IMR-90 (cell line): ENCODE measurements around the gene BMP10. TPM values are rescaled to one million over a fixed set of nuclear protein-coding genes. Genes with fewer than 3 reads are reported as not detected.

Experiments
- ATAC-seq: fragments of 200-7000 bp; cut with Tn5 transposase; 2 replicates; pipeline ENCODE4 v1.9.1; 2020; ENCODE audit warnings: low read depth, mild to moderate bottlenecking, moderate library complexity
- BruUV-seq: library from RNA; stranded (reverse); fragments of 400-500 nt; replicated peaks from 2 replicates; lab custom pipeline; 2021; lab: Mats Ljungman, UMichigan
- CTCF ChIA-PET: fragments of 300-600 bp; formaldehyde crosslinking; extraction: SDS; loops from one replicate; lab custom pipeline; 2021; ENCODE audit warnings: antibody characterized with exemption; lab: Yijun Ruan, JAX
- POLR2A ChIA-PET: fragments of 300-600 bp; sonication (Branson Sonifier 250); formaldehyde crosslinking; loops from one replicate; lab custom pipeline; 2022; ENCODE audit warnings: antibody characterized with exemption; ENCODE audit not compliant: unreplicated experiment; lab: Charles Lee
- DNase-seq: peaks from one replicate; pipeline ENCODE4 v3.0.0; 2013
- H2AFZ ChIP-seq: replicated peaks from 2 replicates; pipeline ENCODE3; 2013; ENCODE audit warnings: low read length, mild to moderate bottlenecking; ENCODE audit not compliant: poor library complexity
- H2AK5ac ChIP-seq: 2 replicates; pipeline ENCODE4 v1.6.1; 2013; ENCODE audit warnings: low read depth, low read length, inconsistent platforms
- H2AK9ac ChIP-seq: replicated peaks from 2 replicates; pipeline ENCODE3; 2013; ENCODE audit warnings: mild to moderate bottlenecking, low read depth, low read length, moderate library complexity; ENCODE audit not compliant: poor library complexity
- H2BK120ac ChIP-seq: 2 replicates; pipeline ENCODE4 v1.6.1; 2013; ENCODE audit warnings: low read depth, low read length, inconsistent platforms
- H2BK15ac ChIP-seq: 3 replicates; pipeline ENCODE4 v1.6.1; 2013; ENCODE audit warnings: low read depth, low read length, inconsistent platforms
- H2BK20ac ChIP-seq: 2 replicates; pipeline ENCODE4 v1.6.1; 2013; ENCODE audit warnings: low read depth, mild to moderate bottlenecking, inconsistent platforms, low read length, moderate library complexity
- H2BK5ac ChIP-seq: 2 replicates; pipeline ENCODE4 v1.6.1; 2013; ENCODE audit warnings: mild to moderate bottlenecking, low read depth, low read length, inconsistent platforms; ENCODE audit not compliant: poor library complexity, severe bottlenecking
- H3K14ac ChIP-seq: replicated peaks from 2 replicates; pipeline ENCODE4 v1.6.1; 2013; ENCODE audit warnings: low read depth, low read length, inconsistent platforms
- H3K18ac ChIP-seq: 2 replicates; pipeline ENCODE4 v1.6.1; 2013; ENCODE audit warnings: low read depth, low read length, control low read depth
- H3K23ac ChIP-seq: 2 replicates; pipeline ENCODE4 v1.6.1; 2013; ENCODE audit warnings: low read depth, low read length, inconsistent platforms
- H3K27ac ChIP-seq: 2 replicates; pipeline ENCODE4 v1.5.1; 2013; ENCODE audit warnings: mild to moderate bottlenecking, control low read depth, low read length; ENCODE audit not compliant: insufficient read depth
- H3K27me3 ChIP-seq: 2 replicates; pipeline ENCODE4 v1.6.1; 2013; ENCODE audit warnings: low read length; ENCODE audit not compliant: control insufficient read depth, insufficient read depth
- H3K36me3 ChIP-seq: 2 replicates; pipeline ENCODE4 v1.6.1; 2013; ENCODE audit warnings: low read length, mixed read lengths; ENCODE audit not compliant: control insufficient read depth, insufficient read depth
- H3K4ac ChIP-seq: 2 replicates; pipeline ENCODE4 v1.6.1; 2013; ENCODE audit warnings: low read depth, low read length, inconsistent platforms
- H3K4me1 ChIP-seq: 2 replicates; pipeline ENCODE4 v1.6.1; 2013; ENCODE audit warnings: low read length, mixed read lengths; ENCODE audit not compliant: control insufficient read depth, insufficient read depth
- H3K4me2 ChIP-seq: 2 replicates; pipeline ENCODE4 v1.6.1; 2013; ENCODE audit warnings: low read depth, mild to moderate bottlenecking, control low read depth, low read length, moderate library complexity
- H3K4me3 ChIP-seq: 2 replicates; pipeline ENCODE4 v1.5.1; 2013; ENCODE audit warnings: low read depth, mild to moderate bottlenecking, control low read depth, low read length, moderate library complexity; ENCODE audit not compliant: insufficient read depth
- H3K56ac ChIP-seq: 2 replicates; pipeline ENCODE4 v1.6.1; 2013; ENCODE audit warnings: low read length, inconsistent platforms; ENCODE audit not compliant: insufficient read depth; ENCODE audit errors: extremely low read depth
- H3K79me1 ChIP-seq, 2 experiments: 2 replicates each; pipeline ENCODE4 v1.6.1; 2013; ENCODE audit warnings: low read length in 2 of 2, inconsistent platforms in 1 of 2, low read depth in 1 of 2
- H3K9ac ChIP-seq: 2 replicates; pipeline ENCODE4 v1.6.1; 2013; ENCODE audit warnings: low read depth, low read length, control low read depth
- H3K9me1 ChIP-seq: 2 replicates; pipeline ENCODE4 v1.6.1; 2013; ENCODE audit warnings: low read length, inconsistent platforms; ENCODE audit not compliant: insufficient read depth
- H3K9me3 ChIP-seq: 2 replicates; pipeline ENCODE4 v1.6.1; 2013; ENCODE audit warnings: low read length; ENCODE audit not compliant: control insufficient read depth, insufficient read depth
- H4K20me1 ChIP-seq: 2 replicates; pipeline ENCODE4 v1.6.1; 2013; ENCODE audit warnings: low read length, inconsistent platforms; ENCODE audit not compliant: insufficient read depth
- H4K5ac ChIP-seq: 2 replicates; pipeline ENCODE4 v1.6.1; 2013; ENCODE audit warnings: mild to moderate bottlenecking, low read depth, low read length, control low read depth
- H4K8ac ChIP-seq, 2 experiments: 2 replicates each; pipeline ENCODE4 v1.6.1; 2013; ENCODE audit warnings: low read depth in 2 of 2, low read length in 2 of 2, control low read depth in 1 of 2, inconsistent platforms in 1 of 2
- H4K91ac ChIP-seq: 2 replicates; pipeline ENCODE4 v1.6.1; 2013; ENCODE audit warnings: low read depth, low read length, inconsistent platforms; ENCODE audit not compliant: insufficient read depth
- BHLHE40 ChIP-seq: fragments of 150-350 bp; IDR thresholded peaks from 2 replicates; pipeline ENCODE4 v1.6.1; 2016; ENCODE audit warnings: mild to moderate bottlenecking, low read depth, low read length
- CEBPB ChIP-seq: IDR thresholded peaks from 2 replicates; pipeline ENCODE4 v1.6.1; 2012; ENCODE audit warnings: low read depth, low read length, improper control_type of control experiment
- CHD1 ChIP-seq: IDR thresholded peaks from 2 replicates; pipeline ENCODE4 v1.6.1; 2012; ENCODE audit warnings: low read depth, low read length, improper control_type of control experiment
- FOS ChIP-seq: fragments of 150-350 bp; IDR thresholded peaks from 2 replicates; pipeline ENCODE4 v1.6.1; 2016; ENCODE audit warnings: low read depth, low read length
- MAZ ChIP-seq: IDR thresholded peaks from 2 replicates; pipeline ENCODE4 v1.6.1; 2012; ENCODE audit warnings: low read depth, mild to moderate bottlenecking, low read length, improper control_type of control experiment, moderate library complexity, borderline replicate concordance
- MXI1 ChIP-seq: IDR thresholded peaks from 2 replicates; pipeline ENCODE4 v1.6.1; 2012; ENCODE audit warnings: low read depth, mild to moderate bottlenecking, low read length, moderate library complexity, borderline replicate concordance
- NFE2L2 ChIP-seq: fragments of 150-350 bp; IDR thresholded peaks from 2 replicates; pipeline ENCODE4 v1.6.1; 2016; ENCODE audit warnings: low read depth, mild to moderate bottlenecking, low read length
- RAD21 ChIP-seq: IDR thresholded peaks from 2 replicates; pipeline ENCODE4 v1.6.1; 2012; ENCODE audit warnings: low read length, improper control_type of control experiment
- RCOR1 ChIP-seq: IDR thresholded peaks from 2 replicates; pipeline ENCODE4 v1.6.1; 2012; ENCODE audit warnings: mild to moderate bottlenecking, low read length, improper control_type of control experiment; ENCODE audit not compliant: insufficient replicate concordance
- RFX5 ChIP-seq: IDR thresholded peaks from 2 replicates; pipeline ENCODE4 v1.8.0; 2012; ENCODE audit warnings: low read depth, mild to moderate bottlenecking, low read length, moderate library complexity
- SMC3 ChIP-seq: fragments of 150-350 bp; IDR thresholded peaks from 2 replicates; pipeline ENCODE4 v1.6.1; 2016; ENCODE audit warnings: low read depth, mild to moderate bottlenecking, antibody characterized with exemption, low read length, moderate library complexity
- WGBS, 2 experiments: methylation state at CpG; one replicate each; pipeline versions ENCODE4 v1.1.5 to v1.1.7; 2013; ENCODE audit warnings: missing lambda C conversion rate in 2 of 2; ENCODE audit not compliant: insufficient read length in 1 of 2; ENCODE audit errors: extremely low coverage in 2 of 2; 5-methylcytosine and 5-hydroxymethylcytosine counted together
- dilution Hi-C: fragments of 300-500 bp; cut with HindIII; formaldehyde crosslinking; loops from one replicate; pipeline ENCODE4 v1.14.3; 2018; ENCODE audit warnings: low sequenced_read_pairs; ENCODE audit not compliant: unreplicated experiment
- in situ Hi-C: fragments of 300-500 bp; cut with MboI; formaldehyde crosslinking; loops from 3 replicates; pipeline ENCODE4 v1.14.3; 2019; ENCODE audit warnings: low sequenced_read_pairs, inconsistent platforms, mixed read lengths
- intact Hi-C: fragments of 100-400 bp; cut with micrococcal nuclease; formaldehyde crosslinking; loops from 2 replicates; pipeline ENCODE4 v1.10.0; 2022
- polyA plus RNA-seq, 3 experiments: library from polyadenylated mRNA; depleted of rRNA; stranded (reverse); fragments of >200 nt; gene quantifications; 2 replicates each; pipeline ENCODE4 v1.2.3, GENCODE V29; 2012; ENCODE audit warnings: low replicate concordance in 1 of 3
- total RNA-seq: library from RNA; depleted of rRNA; stranded (reverse); fragments of >200 nt; gene quantifications from 2 replicates; pipeline ENCODE4 v1.2.3, GENCODE V29; 2012
- TF ChIP-seq, protein P1 (sequence below): fragments of 150-350 bp; IDR thresholded peaks from 2 replicates; pipeline ENCODE4 v1.6.1; 2017; ENCODE audit warnings: mild to moderate bottlenecking, antibody characterized with exemption, low read length, low read depth
- TF ChIP-seq, protein P2 (sequence below): fragments of 150-350 bp; IDR thresholded peaks from 2 replicates; pipeline ENCODE4 v1.6.1; 2016; ENCODE audit warnings: low read depth, mild to moderate bottlenecking, low read length, moderate library complexity, borderline replicate concordance

BMP10 gene
- total and polyA plus RNA-seq, 2 of the 4 experiments (the other 2 are of a cell fraction) = not detected

DNA sequence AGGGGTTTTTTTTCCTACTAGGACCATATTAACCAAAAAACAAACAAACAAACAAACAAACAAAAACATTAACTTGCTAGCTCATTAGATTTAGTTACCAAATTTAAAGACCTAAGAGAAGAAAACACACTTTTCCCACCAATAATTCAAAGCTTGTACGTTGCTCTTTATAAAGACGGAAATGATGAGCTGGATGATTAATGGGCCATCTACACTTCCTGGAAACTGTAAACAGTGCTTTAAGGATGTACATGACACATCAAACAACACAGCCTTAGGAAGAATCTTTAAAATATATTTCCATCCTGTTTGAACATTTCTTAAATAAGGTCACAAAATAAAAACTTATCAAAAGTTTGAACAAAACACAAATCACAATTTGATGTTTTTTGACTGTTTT lies 982 bp downstream of the BMP10 start:
- no TSS peak for BruUV-seq
- intact Hi-C loops = no loop called here

More for the DNA sequence above, 982 bp downstream of the BMP10 start:
- CTCF ChIA-PET = interaction anchor here (0.7 kb wide), 1 partner anchor 10 kb away, joined by 3 read pairs; no protein-coding TSS in a partner anchor
- DNase-seq = peak; percentile 59
- Histone ChIP-seq H3K23ac (no peak overlapping the region), H2AK5ac (no peak overlapping the region), H3K9ac (no peak overlapping the region), H3K36me3 (no peaks in the 10 kb centered on the region), H3K4me3 (no peak overlapping the region), H4K20me1 (no peaks in the 10 kb centered on the region), H3K27ac (no peak overlapping the region), H4K8ac (no peak overlapping the region), H3K18ac (no peak overlapping the region), H2BK15ac (no peak overlapping the region), H4K91ac (no peak overlapping the region), H2AFZ (no peak overlapping the region), H3K79me1 (no peaks in the 10 kb centered on the region), H3K56ac (no peak overlapping the region), H2BK5ac (no peak overlapping the region), H4K5ac (no peak overlapping the region), H3K9me1 (no peaks in the 10 kb centered on the region), H2AK9ac (no peak overlapping the region), H3K9me3 (no peaks in the 10 kb centered on the region), H2BK20ac (no peak overlapping the region), H3K27me3 (no peaks in the 10 kb centered on the region), H3K14ac (no peak overlapping the region; the same call in 1 of the 2 replicates), H3K4me2 (no peak overlapping the region), H3K4me1 (peaks cover 2% of the 10 kb centered on the region; the same call in 1 of the 2 replicates), H2BK120ac (no peak overlapping the region), H3K4ac (no peak overlapping the region)
- POLR2A ChIA-PET = no interaction called here
- TF ChIP-seq BHLHE40 (no peak), CHD1 (no peak), NFE2L2 (no peak), RFX5 (no peak), FOS (no peak), RCOR1 (no peak), MXI1 (no peak), CEBPB (no peak), SMC3 (no peak), MAZ (no peak), RAD21 (no peak)
- TF ChIP-seq, protein P1, sequence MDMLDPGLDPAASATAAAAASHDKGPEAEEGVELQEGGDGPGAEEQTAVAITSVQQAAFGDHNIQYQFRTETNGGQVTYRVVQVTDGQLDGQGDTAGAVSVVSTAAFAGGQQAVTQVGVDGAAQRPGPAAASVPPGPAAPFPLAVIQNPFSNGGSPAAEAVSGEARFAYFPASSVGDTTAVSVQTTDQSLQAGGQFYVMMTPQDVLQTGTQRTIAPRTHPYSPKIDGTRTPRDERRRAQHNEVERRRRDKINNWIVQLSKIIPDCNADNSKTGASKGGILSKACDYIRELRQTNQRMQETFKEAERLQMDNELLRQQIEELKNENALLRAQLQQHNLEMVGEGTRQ = no peak
- TF ChIP-seq, protein P2, sequence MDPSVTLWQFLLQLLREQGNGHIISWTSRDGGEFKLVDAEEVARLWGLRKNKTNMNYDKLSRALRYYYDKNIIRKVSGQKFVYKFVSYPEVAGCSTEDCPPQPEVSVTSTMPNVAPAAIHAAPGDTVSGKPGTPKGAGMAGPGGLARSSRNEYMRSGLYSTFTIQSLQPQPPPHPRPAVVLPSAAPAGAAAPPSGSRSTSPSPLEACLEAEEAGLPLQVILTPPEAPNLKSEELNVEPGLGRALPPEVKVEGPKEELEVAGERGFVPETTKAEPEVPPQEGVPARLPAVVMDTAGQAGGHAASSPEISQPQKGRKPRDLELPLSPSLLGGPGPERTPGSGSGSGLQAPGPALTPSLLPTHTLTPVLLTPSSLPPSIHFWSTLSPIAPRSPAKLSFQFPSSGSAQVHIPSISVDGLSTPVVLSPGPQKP = no peak
- dilution Hi-C loops = no loop called here
- in situ Hi-C loops = no loop called here
- no CpG with 5 or more reads among the region's 2 CpGs for WGBS, 2 experiments
- no peak for ATAC-seq
